AG10803 (cell line): Measurements from ENCODE around the gene HEYL.

Experiments used
- DNase-seq: peaks from one replicate; pipeline ENCODE4 v3.0.0; 2010; ENCODE audit warnings: low read depth
- H3K4me3 ChIP-seq: 2 replicates; pipeline ENCODE4 v1.5.1; 2011; ENCODE audit warnings: mild to moderate bottlenecking, low read length, control low read depth
- TF ChIP-seq, protein P1 (sequence below): conservative IDR thresholded peaks from 2 replicates; pipeline ENCODE4 v1.5.1; 2011; ENCODE audit warnings: mild to moderate bottlenecking, low read length, control low read depth, inconsistent platforms

HEYL gene

DNA sequence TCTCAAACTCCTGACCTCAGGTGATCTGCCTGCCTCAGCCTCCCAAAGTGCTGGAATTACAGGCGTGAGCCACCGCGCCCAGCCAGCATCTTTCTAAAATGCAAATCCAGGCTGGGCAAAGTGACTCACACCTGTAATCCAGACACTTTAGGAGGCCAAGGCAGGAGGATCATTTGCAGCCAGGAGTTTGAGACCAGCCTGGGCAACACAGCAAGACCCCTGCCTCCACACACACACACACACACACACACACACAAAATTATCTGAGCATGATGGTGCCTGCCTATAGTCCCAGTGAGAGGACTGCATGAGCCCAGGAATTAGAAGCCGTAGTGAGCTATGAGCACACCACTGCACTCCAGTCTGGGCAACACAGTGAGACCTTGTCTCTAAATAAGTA, 46.1 kb downstream of the HEYL start:
- TF ChIP-seq, protein P1, sequence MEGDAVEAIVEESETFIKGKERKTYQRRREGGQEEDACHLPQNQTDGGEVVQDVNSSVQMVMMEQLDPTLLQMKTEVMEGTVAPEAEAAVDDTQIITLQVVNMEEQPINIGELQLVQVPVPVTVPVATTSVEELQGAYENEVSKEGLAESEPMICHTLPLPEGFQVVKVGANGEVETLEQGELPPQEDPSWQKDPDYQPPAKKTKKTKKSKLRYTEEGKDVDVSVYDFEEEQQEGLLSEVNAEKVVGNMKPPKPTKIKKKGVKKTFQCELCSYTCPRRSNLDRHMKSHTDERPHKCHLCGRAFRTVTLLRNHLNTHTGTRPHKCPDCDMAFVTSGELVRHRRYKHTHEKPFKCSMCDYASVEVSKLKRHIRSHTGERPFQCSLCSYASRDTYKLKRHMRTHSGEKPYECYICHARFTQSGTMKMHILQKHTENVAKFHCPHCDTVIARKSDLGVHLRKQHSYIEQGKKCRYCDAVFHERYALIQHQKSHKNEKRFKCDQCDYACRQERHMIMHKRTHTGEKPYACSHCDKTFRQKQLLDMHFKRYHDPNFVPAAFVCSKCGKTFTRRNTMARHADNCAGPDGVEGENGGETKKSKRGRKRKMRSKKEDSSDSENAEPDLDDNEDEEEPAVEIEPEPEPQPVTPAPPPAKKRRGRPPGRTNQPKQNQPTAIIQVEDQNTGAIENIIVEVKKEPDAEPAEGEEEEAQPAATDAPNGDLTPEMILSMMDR, result no peak
- DNase-seq, result no peak

DNA sequence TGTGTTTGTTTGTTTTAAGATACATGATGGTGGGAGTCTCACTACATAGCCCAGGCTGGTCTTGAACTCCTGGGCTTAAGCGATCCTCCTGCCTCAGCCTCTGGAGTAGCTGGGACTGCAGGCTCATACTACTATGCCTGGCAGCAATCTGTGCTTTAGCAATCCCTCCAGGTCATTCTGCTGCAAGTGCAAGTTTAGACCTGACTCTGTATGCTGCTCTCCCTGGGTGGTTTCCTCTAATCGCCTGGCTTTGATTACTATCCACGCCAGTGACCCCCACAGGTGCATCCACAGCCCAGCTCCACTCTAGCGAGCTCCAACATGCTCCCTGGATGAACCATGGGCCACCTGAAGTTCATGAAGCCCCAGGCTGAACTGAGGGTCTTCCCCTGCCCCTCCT, 47.4 kb downstream of the HEYL start:
- H3K4me3 ChIP-seq, result no peak overlapping the region
- TF ChIP-seq, protein P1, result no peak
- no peak for DNase-seq

More for the DNA sequence above, 46.1 kb downstream of the HEYL start:
- no peak overlapping the region for H3K4me3 ChIP-seq

DNA sequence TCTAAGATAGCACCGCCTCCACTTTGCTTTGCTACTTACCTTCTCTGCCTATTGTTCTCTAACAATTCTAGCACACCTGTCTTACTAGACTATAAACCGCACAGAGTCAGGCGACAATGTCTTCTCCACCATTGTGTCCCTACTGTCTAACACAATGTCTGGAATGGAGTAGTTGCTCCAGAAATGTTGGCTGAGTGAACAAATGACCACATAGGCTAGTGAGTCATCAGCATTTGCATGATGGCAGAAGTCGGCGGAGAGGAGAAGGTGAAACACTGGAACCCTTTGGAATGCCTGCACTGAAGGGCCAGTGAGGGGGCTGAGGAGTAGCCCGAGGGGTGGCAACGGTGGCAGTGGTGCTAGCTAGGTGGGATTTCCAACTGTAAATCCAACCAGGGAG, 48.9 kb downstream of the HEYL start:
- TF ChIP-seq, protein P1, result no peak
- peak; percentile 38 for DNase-seq
- no peak overlapping the region for H3K4me3 ChIP-seq

DNA sequence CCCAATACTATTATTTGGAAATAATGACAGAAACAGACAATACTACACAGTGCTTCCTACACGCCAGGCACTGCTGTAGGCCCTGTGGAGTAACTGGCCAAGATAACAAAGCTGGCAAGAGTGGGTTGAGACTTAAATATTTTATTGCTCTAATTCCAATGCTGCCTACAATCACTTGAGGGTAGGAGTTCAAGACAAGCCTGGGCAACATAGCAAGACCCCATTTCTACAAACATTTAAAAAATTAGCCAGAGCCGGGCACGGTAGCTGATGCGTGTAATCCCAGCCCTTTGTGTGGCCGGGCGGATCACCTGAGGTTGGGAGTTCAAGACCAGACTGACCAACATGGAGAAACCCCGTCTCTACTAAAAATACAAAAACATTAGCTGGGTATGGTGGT, 53.5 kb downstream of the HEYL start:
- H3K4me3 ChIP-seq, result no peak overlapping the region
- TF ChIP-seq, protein P1, result no peak
- no peak for DNase-seq

DNA sequence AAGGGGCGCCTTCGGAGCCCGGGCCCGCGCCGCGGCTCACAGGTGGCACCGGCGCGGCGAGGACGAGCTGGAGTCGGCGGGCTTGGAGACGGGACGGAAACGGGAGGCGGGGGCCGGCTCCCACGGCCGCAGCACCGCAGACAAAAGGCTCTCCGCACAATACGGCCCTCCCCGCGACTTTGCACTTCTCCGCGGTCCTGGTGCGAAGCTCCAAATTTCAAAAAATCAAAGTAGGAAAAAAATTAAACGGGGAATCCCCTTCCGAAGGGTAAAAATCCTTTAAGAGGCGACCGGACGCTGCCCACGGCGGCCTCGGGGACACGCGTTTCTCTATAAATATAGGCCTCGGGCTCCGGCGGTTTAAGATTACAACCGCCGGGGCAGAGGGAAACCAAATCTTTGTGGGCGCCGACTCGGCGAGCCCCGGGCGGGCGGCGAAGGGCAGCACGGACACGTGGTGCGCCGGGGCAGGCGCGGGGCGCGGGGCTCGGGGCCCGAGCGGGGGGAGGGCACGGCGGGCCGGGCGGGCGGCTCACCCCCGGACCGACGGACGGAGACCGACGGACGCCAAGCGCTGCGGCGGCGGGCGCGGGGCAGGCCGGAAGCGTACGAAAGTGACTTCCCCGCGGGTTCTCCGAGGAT, 63.3 kb downstream of the HEYL start:
- TF ChIP-seq, protein P1, result no peak
- peak; percentile 11 for DNase-seq
- peak overlapping the region; percentile 77 for H3K4me3 ChIP-seq

DNA sequence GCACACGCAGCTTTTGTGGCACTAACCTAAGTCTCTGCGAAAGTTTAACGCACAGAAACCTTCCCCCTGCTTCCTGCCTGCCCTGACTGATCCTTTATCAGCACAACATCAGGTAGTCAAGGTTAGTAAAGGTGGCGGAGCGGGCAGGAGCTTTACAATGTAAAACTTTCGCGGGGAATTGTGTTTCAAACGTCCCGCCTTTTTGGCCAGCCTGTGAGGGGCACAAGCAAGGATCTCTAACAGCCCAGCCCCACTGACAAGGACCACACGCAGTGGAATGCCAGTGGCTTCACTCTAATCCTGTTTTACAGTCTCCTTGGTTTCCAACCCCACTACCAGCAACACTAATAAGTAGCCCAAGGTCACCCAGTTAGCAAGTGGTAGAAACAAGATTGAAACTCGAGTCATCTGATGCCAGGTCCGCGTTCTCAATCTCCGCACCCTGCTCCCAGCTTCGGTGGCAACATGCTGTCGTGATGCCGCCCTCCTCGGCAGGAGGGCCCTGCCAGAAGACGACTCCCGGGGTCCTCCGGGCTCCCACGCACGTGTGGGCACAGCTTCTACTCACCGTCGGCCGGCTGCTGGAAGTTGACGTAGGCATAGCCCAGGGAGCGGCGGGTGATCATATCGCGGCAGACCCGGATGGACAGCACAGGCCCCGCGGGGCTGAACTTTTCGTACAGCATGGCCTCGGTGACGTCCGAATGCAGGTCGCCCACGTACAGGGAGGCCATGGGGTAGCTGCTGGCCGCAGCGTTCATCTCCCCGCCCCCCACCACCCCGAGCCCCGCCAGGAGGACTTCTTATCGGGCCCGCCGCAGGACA, 64.0 kb downstream of the HEYL start:
- TF ChIP-seq, protein P1, result no peak

DNA sequence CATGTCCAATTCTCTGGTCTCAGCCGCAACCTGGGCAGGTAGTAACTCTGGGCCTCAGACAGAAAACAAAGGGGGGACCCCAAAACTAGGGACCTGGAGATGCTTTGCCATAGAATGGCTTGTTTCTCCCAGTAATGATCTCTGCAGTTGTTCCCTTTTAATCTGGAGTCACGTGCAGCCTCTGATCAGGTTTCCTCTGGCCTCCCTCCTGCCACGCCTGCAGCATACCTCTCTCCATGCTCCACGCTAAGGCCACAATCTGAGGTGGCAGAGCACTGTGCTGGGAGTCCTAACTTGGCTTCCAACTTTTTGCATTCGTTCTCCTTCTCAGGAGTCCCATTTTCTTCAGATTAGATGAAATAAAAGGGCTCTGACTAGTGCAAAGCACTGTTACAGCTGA, 64.8 kb downstream of the HEYL start:
- peak overlapping the region; percentile 77 for H3K4me3 ChIP-seq
- no peak for DNase-seq
- TF ChIP-seq, protein P1, result no peak

More for the DNA sequence above, 64.0 kb downstream of the HEYL start:
- peak overlapping the region; percentile 77 for H3K4me3 ChIP-seq
- DNase-seq, result peak; percentile 40
